Measurements from ENCODE around the gene ITPKA.

ITPKA gene

DNA sequence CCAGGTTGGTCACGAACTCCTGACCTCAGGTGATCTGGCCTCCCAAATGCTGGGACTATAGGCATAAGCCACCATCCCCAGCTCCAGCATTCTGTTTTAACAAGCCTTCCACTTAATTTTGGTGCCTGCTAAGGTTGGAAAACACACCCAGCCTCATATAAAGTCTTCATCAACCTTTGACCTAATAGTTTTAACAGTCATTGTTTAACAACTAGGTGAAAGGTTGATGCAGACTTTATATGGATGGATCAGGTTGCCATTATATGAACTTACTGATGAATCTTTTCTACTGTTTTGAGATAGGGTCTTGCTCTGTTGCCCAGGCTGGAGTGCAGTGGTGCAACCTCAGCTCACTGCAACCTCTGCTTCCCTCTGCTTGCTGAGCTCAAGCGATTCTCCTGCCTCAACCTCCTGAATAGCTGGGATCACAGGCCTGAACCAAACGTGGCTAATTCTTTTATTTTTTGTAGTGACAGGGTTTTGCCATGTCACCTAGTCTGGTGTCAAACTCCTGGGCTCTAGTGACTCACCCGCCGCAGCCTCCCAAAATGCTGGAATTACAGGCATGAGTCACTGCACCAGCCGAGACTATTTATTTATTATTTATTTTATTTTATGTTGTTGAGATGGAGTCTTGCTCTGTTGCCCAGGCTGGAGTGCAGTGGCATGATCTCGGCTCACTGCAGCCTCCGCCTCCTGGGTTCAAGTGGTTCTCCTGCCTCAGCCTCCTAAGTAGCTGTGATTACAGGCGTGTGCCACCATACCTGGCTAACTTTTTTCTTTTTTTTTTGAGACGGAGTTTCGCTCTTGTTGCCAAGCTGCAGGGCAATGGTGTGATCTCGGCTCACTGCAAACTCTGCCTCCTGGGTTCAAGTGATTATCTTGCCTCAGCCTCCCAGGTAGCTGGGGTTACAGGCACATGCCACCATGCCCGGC is 53.4 kb downstream of the ITPKA start:
- TF ChIP-seq FOXP2 (optimal IDR thresholded peaks at IDR 0.05; ENCODE audit: borderline replicate concordance, extremely low read depth, extremely low read length, insufficient read depth) (no peak), REST (IDR thresholded peaks at IDR 0.05; ENCODE audit: insufficient read depth in 1 of 2, low read depth in 2 of 2, low read length in 2 of 2) (no peak), TAF1 (IDR thresholded peaks at IDR 0.05; ENCODE audit: borderline replicate concordance, insufficient read depth, low read length) (no peak), SIN3A (IDR thresholded peaks at IDR 0.05; ENCODE audit: borderline replicate concordance, insufficient read depth, low read length) (no peak), POLR2AphosphoS5 (IDR thresholded peaks at IDR 0.05; ENCODE audit: low read depth, low read length) (no peak)

DNA sequence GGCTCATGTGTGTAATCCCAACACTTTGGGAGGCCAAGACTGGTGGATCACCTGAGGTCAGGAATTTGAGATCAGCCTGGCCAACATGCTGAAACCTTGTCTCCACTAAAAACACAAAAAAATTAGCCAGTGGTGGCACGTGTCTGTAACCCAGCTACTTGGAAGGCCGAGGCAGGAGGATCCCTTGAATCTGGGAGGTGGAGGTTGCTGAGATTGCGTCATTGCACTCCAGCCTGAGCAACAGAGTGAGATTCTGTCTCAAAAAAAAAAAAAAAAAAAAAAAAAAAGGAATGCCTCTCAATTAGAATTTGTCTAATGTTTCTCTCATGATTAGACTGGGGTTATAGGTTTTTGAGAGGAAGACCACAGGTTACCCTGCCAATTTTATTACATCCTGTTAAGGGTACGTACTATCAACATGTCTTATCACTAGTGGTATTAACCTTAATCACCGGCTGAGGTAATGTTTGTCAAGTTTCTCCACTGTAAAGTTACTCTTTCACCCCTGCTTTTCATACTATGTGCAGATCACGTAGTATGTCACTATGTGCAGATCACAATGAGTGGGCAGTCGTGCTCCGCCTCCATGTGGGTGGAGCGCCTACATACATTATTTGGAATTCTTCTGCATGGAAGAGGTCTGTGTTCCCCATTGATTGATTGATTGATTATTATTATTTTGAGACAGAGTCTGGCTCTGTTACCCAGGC is 56.5 kb downstream of the ITPKA start:
- no peak for TF ChIP-seq REST (IDR thresholded peaks at IDR 0.05; ENCODE audit: insufficient read depth in 1 of 2, low read depth in 2 of 2, low read length in 2 of 2)
- no peak for TF ChIP-seq POLR2AphosphoS5 (IDR thresholded peaks at IDR 0.05; ENCODE audit: low read depth, low read length)
- no peak for TF ChIP-seq SIN3A (IDR thresholded peaks at IDR 0.05; ENCODE audit: borderline replicate concordance, insufficient read depth, low read length)
- TF ChIP-seq FOXP2 (optimal IDR thresholded peaks at IDR 0.05; ENCODE audit: borderline replicate concordance, extremely low read depth, extremely low read length, insufficient read depth): no peak
- no peak for TF ChIP-seq TAF1 (IDR thresholded peaks at IDR 0.05; ENCODE audit: borderline replicate concordance, insufficient read depth, low read length)
